Esophagus squamous epithelium (tissue), 5 donors: ENCODE results near the gene MYO6. TPM values are rescaled to one million over a fixed set of nuclear protein-coding genes. Genes with fewer than 3 reads are reported as not detected.

ENCODE experiments used
- DNase-seq: peaks from one replicate; lab custom pipeline; 2025; lab: John Stamatoyannopoulos, UW
- H3K27ac ChIP-seq, 4 donors: fragments of 200-600 bp; sonication (generic); one replicate each; pipeline ENCODE4 v1.5.1; 2016 to 2019; ENCODE audit warnings: mild to moderate bottlenecking in 1 of 4
- H3K27me3 ChIP-seq, 4 donors: fragments of 200-600 bp; sonication (generic); 1 replicate in 3 of 4; 2 replicates in 1 of 4; pipeline versions ENCODE4 v1.5.1 to v1.6.0; 2017 to 2021; ENCODE audit warnings: antibody characterized with exemption in 1 of 4
- H3K36me3 ChIP-seq, 3 donors: fragments of 200-600 bp; sonication (generic); one replicate each; pipeline ENCODE4 v1.5.1; 2016 to 2019
- H3K4me1 ChIP-seq, 3 donors: fragments of 200-600 bp; sonication (generic); one replicate each; pipeline ENCODE4 v1.5.1; 2017 to 2019
- H3K4me3 ChIP-seq, 4 donors: fragments of 200-600 bp; sonication (generic); 1 replicate in 3 of 4; 2 replicates in 1 of 4; pipeline ENCODE4 v1.5.1; 2016 to 2019; ENCODE audit warnings: mild to moderate bottlenecking in 2 of 4, moderate library complexity in 1 of 4
- H3K9me3 ChIP-seq, 3 donors: fragments of 200-600 bp; sonication (generic); one replicate each; pipeline ENCODE4 v1.5.1; 2016 to 2019
- POLR2A ChIP-seq, 4 donors: fragments of 450-650 bp; IDR thresholded peaks; one replicate each; pipeline ENCODE4 v1.6.1; 2017; ENCODE audit warnings: antibody characterized with exemption in 4 of 4, mild to moderate bottlenecking in 4 of 4, moderate library complexity in 3 of 4
- WGBS, 2 donors: methylation state at CpG; one replicate each; pipeline ENCODE4 v1.1.5; 2018; 5-methylcytosine and 5-hydroxymethylcytosine counted together
- intact Hi-C: fragments of 100-400 bp; cut with DNase I; formaldehyde crosslinking; loops from one replicate; pipeline ENCODE4 v1.15.0; 2022
- total RNA-seq, 4 donors: library from RNA; depleted of rRNA; stranded (reverse); fragments of >200 nt; gene quantifications; one replicate each; pipeline ENCODE4 v1.1.0, GENCODE V29; 2016
- TF ChIP-seq, protein P1 (sequence below), 6 experiments: fragments of 450-650 bp in 4 of 6; fragments of 200-600 bp in 2 of 6; sonication (generic) in 2 of 6; IDR thresholded peaks; one replicate each; pipeline ENCODE4 v1.5.1; 2016 to 2019; ENCODE audit warnings: antibody characterized with exemption in 6 of 6, mild to moderate bottlenecking in 4 of 6, moderate library complexity in 4 of 6
- donor health status: DM: yes; HTN: yes; CAD: no.

MYO6 gene
- total RNA-seq, 4 donors from 2014 or later, result 22.1 to 37.0 (median 31.5) TPM

GRCh38 chr6:75848274-75848673 lies 99.2 kb downstream of the MYO6 start:
- Histone ChIP-seq H3K4me3 (no peak overlapping the region), H3K36me3 (no peaks in the 10 kb centered on the region), H3K27me3 (no peaks in the 10 kb centered on the region), H3K9me3 (no peaks in the 10 kb centered on the region), H3K27ac (no peak overlapping the region), H3K4me1 (peaks cover 0 to 15% (median 0%) of the 10 kb centered on the region in 3 donors)
- intact Hi-C loops, result no loop called here
- DNase-seq, result no peak
- TF ChIP-seq POLR2A (IDR thresholded peaks at IDR 0.05), result no peak
- TF ChIP-seq, protein P1, sequence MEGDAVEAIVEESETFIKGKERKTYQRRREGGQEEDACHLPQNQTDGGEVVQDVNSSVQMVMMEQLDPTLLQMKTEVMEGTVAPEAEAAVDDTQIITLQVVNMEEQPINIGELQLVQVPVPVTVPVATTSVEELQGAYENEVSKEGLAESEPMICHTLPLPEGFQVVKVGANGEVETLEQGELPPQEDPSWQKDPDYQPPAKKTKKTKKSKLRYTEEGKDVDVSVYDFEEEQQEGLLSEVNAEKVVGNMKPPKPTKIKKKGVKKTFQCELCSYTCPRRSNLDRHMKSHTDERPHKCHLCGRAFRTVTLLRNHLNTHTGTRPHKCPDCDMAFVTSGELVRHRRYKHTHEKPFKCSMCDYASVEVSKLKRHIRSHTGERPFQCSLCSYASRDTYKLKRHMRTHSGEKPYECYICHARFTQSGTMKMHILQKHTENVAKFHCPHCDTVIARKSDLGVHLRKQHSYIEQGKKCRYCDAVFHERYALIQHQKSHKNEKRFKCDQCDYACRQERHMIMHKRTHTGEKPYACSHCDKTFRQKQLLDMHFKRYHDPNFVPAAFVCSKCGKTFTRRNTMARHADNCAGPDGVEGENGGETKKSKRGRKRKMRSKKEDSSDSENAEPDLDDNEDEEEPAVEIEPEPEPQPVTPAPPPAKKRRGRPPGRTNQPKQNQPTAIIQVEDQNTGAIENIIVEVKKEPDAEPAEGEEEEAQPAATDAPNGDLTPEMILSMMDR (IDR thresholded peaks at IDR 0.05), result no peak
- WGBS, 2 donors, result 87 to 92% methylated on average over 4 of the region's 4 CpGs

DNA sequence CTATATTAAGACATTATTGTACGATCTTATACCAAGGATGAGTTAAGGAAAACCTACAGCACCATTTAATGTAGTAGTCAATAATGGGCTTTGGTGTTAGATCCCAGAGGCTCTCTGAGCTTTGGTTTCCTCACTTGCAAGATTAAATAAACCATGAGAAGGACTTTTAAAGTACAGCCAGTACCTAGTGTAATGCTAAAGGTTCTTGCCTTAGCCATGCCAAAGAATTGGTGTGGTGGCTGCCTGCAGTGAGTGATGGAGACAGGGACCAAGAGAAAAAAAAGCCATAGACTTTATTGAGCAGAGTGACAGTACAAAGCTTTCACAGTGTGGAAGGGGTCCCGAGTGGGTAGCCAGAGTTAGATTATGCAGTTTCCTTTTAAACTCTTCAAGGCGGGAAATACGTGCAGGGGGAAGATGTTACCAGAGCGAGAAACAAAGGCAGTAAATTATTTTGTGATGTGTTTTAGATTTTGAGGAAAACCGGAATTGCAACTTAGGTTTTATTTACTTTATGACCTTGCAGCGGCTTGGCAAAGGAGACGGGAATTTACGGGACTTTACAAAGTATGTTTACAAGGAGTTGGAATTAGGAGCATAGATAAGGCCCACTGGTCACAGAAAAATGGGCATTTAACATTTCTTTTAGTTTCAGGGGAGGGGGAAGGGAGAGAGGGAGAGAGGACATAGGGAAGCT lies 100.4 kb downstream of the MYO6 start:
- 30 to 42% methylated on average over 9 of the region's 9 CpGs for WGBS, 2 donors
- intact Hi-C loops, result no loop called here
- TF ChIP-seq, protein P1 (IDR thresholded peaks at IDR 0.05), result no peak
- no peak for TF ChIP-seq POLR2A (IDR thresholded peaks at IDR 0.05)
- DNase-seq, result no peak
- no peak overlapping the region for H3K27ac ChIP-seq
- H3K9me3 ChIP-seq, result no peaks in the 10 kb centered on the region
- H3K27me3 ChIP-seq, result no peaks in the 10 kb centered on the region
- H3K4me3 ChIP-seq, result no peak overlapping the region
- peaks cover 0 to 15% (median 0%) of the 10 kb centered on the region in 3 donors for H3K4me1 ChIP-seq
- H3K36me3 ChIP-seq, result no peaks in the 10 kb centered on the region

DNA sequence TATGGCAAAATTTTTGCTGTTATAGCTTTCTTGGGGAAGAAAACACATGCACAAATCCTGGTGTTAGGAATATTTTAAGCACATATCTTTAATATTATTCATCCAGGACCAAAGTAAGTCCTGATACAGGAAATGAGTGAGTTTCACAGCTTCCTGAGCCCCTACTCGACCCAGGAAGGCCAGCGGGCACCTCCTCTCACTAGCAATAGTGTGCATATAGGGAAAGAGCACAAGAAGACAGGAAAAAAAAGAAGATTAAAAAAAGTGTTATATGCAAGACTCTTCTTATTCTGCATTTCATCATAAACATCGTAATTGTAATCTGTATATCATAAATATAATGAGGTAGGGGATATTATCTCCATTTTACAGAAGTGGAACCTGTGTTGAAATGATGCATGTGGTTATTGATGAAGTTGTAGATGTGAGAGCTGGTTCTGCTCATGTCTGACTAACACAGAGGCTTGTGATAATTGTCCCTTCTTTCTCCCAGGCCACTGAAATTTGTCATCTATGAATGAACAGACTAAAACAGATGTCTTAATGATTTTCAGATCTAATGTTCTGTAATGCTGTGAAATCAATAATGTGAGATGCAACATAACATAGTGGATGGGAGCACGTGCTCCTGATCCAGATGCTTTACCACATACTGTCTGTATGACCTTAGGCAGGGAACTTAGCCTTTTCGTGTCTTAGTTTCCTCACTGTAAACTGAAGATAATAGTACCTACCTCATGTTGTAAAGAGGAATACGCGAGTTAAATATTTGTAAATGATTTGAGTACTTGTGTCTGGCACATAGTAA lies 101.2 kb downstream of the MYO6 start:
- Histone ChIP-seq H3K36me3 (peaks cover 0 to under 1% (median 0%) of the 10 kb centered on the region in 3 donors), H3K27me3 (no peaks in the 10 kb centered on the region), H3K9me3 (no peaks in the 10 kb centered on the region), H3K27ac (no peak overlapping the region), H3K4me1 (peaks cover 0 to 15% (median 0%) of the 10 kb centered on the region in 3 donors), H3K4me3 (no peak overlapping the region)
- DNase-seq, result no peak
- 78 to 80% methylated on average over 7 of the region's 7 CpGs for WGBS, 2 donors
- TF ChIP-seq, protein P1 (IDR thresholded peaks at IDR 0.05), result no peak
- intact Hi-C loops, result no loop called here

DNA sequence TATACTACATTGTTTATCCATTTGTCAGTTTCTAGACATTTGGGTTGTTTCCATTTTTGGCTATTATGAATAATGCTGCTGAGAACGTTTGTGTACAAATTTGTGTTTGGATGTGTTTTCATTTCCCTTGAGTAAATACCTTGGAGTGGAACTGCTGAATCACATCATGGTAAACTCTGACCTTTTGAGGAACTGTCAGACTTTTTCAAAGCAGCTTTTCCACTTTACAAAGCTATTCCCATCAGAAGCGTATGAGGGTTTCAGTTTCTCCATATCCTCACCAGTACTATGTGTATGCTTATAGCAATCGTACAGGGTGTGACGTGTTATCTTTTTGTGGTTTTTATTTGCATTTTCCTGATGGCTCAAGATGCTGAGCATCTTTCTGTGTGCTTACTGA lies 103.7 kb downstream of the MYO6 start:
- WGBS, 2 donors, result 66 to 70% methylated on average over 4 of the region's 4 CpGs
- intact Hi-C loops, result no loop called here
- no peaks in the 10 kb centered on the region for H3K27me3 ChIP-seq
- H3K27ac ChIP-seq, result no peak overlapping the region
- DNase-seq, result no peak
- H3K4me1 ChIP-seq, result peaks cover 0 to 15% (median 0%) of the 10 kb centered on the region in 3 donors
- H3K9me3 ChIP-seq, result no peaks in the 10 kb centered on the region
- peaks cover 0 to 23% (median 0%) of the 10 kb centered on the region in 3 donors for H3K36me3 ChIP-seq
- no peak overlapping the region for H3K4me3 ChIP-seq
- no peak for TF ChIP-seq POLR2A (IDR thresholded peaks at IDR 0.05)
- TF ChIP-seq, protein P1 (IDR thresholded peaks at IDR 0.05), result no peak

DNA sequence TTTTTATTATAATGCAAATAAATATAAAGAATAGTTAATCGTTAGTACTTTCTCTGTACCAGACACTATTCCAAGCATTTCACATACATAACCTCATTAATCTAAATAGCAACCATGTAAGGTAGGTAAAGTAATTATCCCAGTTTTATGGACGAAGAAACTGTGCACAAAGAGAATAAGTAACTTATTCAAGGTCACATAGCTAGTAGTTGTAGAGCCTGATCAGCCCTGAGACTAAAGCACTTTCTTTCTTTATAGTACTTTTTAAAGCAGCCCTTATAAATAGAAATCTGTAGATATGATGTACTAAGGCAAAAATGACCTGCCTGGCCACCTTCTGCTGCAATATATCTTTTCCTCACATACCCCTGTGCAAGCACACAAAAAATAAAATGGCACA lies 104.8 kb downstream of the MYO6 start:
- intact Hi-C loops, result no loop called here
- peaks cover 0 to 32% (median 0%) of the 10 kb centered on the region in 3 donors for H3K36me3 ChIP-seq
- WGBS, 2 donors, result 89 to 93% methylated on average over 2 of the region's 2 CpGs
- TF ChIP-seq POLR2A (IDR thresholded peaks at IDR 0.05), result no peak
- TF ChIP-seq, protein P1 (IDR thresholded peaks at IDR 0.05), result no peak
- H3K27ac ChIP-seq, result no peak overlapping the region
- no peak for DNase-seq
- H3K9me3 ChIP-seq, result no peaks in the 10 kb centered on the region
- no peak overlapping the region for H3K4me3 ChIP-seq
- H3K27me3 ChIP-seq, result no peaks in the 10 kb centered on the region
- peaks cover 0 to 15% (median 0%) of the 10 kb centered on the region in 3 donors for H3K4me1 ChIP-seq
